ENCODE measurements around the gene METTL2A. TPM values are rescaled to one million over a fixed set of nuclear protein-coding genes. Genes with fewer than 3 reads are reported as not detected.
"Not testable (repeated sequence)": the region's sequence is repeated elsewhere in the genome, so short reads cannot be mapped to it uniquely, and the experiment has no call there.

The METTL2A gene
- total RNA-seq, 4 donors from 2014 or later = 1.5 to 18.9 (median 9.8) TPM

- WGBS, 2 donors (ENCODE audit: low coverage in 1 of 2) = 97 to 100% methylated on average over 7 of the region's 7 CpGs
These were observed 41.6 kb downstream of the METTL2A start for GRCh38 chr17:62465271-62465670.

GRCh38 chr17:62470666-62471379, 47.1 kb downstream of the METTL2A start:
- Histone ChIP-seq H3K4me1 (peaks cover 0 to 32% (median 15%) of the 10 kb centered on the region in 4 donors), H3K27ac (peak overlapping the region; percentile 63 to 81 (median 78))
- H3K4me3 ChIP-seq; intact Hi-C loops (cut with DNase I; ENCODE audit: low total_unique reads); in situ Hi-C loops (cut with MboI; ENCODE audit: low pct_ligation_motif_present in 1 of 4, low pct_unique_long_range_greater_than_20kb in 1 of 4, low sequenced_read_pairs in 3 of 4); H3K36me3 ChIP-seq; H3K9me3 ChIP-seq; H3K27me3 ChIP-seq: not testable (repeated sequence)
- DNase-seq = peak; percentile 95
- peak in 2 of 3 donors; percentile 82 to 88 for TF ChIP-seq POLR2AphosphoS5 (IDR thresholded peaks at IDR 0.05)
- WGBS, 2 donors (ENCODE audit: low coverage in 1 of 2) = 30% methylated on average over 6 of the region's 8 CpGs; no CpG with 5 or more reads in 1 of the 2 donors

More at GRCh38 chr17:62465271-62465670, 41.6 kb downstream of the METTL2A start:
- intact Hi-C loops (cut with DNase I; ENCODE audit: low total_unique reads); DNase-seq; H3K36me3 ChIP-seq; H3K4me3 ChIP-seq; H3K4me1 ChIP-seq; H3K9me3 ChIP-seq; H3K27ac ChIP-seq; H3K27me3 ChIP-seq; in situ Hi-C loops (cut with MboI; ENCODE audit: low pct_ligation_motif_present in 1 of 4, low pct_unique_long_range_greater_than_20kb in 1 of 4, low sequenced_read_pairs in 3 of 4): not testable (repeated sequence)

- peaks cover 0 to 32% (median 15%) of the 10 kb centered on the region in 4 donors for H3K4me1 ChIP-seq
- DNase-seq; intact Hi-C loops (cut with DNase I; ENCODE audit: low total_unique reads); H3K4me3 ChIP-seq; H3K27me3 ChIP-seq; H3K9me3 ChIP-seq; in situ Hi-C loops (cut with MboI; ENCODE audit: low pct_ligation_motif_present in 1 of 4, low pct_unique_long_range_greater_than_20kb in 1 of 4, low sequenced_read_pairs in 3 of 4); H3K36me3 ChIP-seq: not testable (repeated sequence)
- 17 to 52% methylated on average over 1 to 9 of the region's 9 CpGs for WGBS, 2 donors (ENCODE audit: low coverage in 1 of 2)
- H3K27ac ChIP-seq = peak overlapping the region; percentile 63 to 81 (median 78)
These were observed 47.7 kb downstream of the METTL2A start for GRCh38 chr17:62471380-62471880.

DNA sequence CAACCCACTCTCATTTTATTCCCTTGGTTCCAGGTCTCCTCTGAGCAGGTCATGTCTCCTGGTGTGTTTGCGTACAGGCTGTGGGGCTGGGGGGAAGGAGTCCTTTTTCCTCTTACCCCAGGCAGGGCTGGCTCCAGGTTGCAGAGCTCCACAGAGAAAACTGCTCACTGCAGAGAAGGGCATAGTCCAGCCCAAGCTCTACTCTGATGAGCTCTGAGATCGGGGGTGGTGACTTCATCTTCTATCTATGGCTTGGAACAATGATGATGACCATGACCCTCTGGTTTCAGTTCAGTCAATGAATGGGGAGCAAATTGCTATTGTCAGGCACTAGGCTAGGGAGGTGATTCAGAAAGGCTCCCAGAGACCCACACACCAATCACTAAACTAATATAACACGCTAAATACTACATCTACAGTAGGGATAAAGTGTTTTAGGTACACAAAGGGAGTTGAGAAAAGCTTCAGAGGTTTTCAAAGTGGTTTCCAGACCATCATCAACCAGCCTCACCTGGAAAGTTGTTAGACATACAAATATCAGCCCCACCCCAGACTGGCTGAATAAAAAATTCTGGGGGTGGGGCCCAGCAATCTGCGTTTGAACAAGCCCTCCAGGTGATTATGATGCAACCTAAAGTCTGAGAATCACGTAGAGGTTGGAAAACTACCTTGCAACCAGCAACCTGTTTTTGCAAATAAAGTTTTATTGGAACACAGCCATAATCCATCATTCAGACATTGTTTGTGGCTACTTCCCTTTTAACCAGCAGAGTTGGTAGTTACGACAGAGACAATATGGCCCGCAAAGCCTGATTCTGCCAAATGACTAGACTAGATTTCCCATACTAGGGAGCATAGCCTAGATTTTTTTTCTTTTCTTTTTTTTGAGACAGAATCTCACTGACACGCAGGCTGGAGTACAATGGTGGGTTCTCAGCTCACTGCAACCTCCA, 49.6 kb downstream of the METTL2A start:
- H3K4me3 ChIP-seq; H3K9me3 ChIP-seq; intact Hi-C loops (cut with DNase I; ENCODE audit: low total_unique reads); H3K36me3 ChIP-seq; H3K27me3 ChIP-seq; in situ Hi-C loops (cut with MboI; ENCODE audit: low pct_ligation_motif_present in 1 of 4, low pct_unique_long_range_greater_than_20kb in 1 of 4, low sequenced_read_pairs in 3 of 4): not testable (repeated sequence)
- Histone ChIP-seq H3K27ac (peak overlapping the region; percentile 3 to 63 (median 34)), H3K4me1 (peaks cover 3 to 40% (median 24%) of the 10 kb centered on the region in 4 donors)
- WGBS, 2 donors (ENCODE audit: low coverage in 1 of 2) = 73 to 81% methylated on average over 4 to 8 of the region's 8 CpGs
- peak; percentile 40 for DNase-seq

- WGBS, 2 donors (ENCODE audit: low coverage in 1 of 2) = 91 to 100% methylated on average over 1 to 8 of the region's 8 CpGs
- Histone ChIP-seq H3K4me3 (peak overlapping the region in 1 of 4 donors; percentile 81), H3K27ac (peak overlapping the region; percentile 93 to 100 (median 98)), H3K36me3 (peaks cover 0 to 10% (median 2%) of the 10 kb centered on the region in 4 donors), H3K4me1 (peaks cover 10 to 41% (median 25%) of the 10 kb centered on the region in 4 donors)
- DNase-seq; H3K27me3 ChIP-seq; in situ Hi-C loops (cut with MboI; ENCODE audit: low pct_ligation_motif_present in 1 of 4, low pct_unique_long_range_greater_than_20kb in 1 of 4, low sequenced_read_pairs in 3 of 4); H3K9me3 ChIP-seq; intact Hi-C loops (cut with DNase I; ENCODE audit: low total_unique reads): not testable (repeated sequence)
These were observed 53.4 kb downstream of the METTL2A start for GRCh38 chr17:62477111-62477510.

DNA sequence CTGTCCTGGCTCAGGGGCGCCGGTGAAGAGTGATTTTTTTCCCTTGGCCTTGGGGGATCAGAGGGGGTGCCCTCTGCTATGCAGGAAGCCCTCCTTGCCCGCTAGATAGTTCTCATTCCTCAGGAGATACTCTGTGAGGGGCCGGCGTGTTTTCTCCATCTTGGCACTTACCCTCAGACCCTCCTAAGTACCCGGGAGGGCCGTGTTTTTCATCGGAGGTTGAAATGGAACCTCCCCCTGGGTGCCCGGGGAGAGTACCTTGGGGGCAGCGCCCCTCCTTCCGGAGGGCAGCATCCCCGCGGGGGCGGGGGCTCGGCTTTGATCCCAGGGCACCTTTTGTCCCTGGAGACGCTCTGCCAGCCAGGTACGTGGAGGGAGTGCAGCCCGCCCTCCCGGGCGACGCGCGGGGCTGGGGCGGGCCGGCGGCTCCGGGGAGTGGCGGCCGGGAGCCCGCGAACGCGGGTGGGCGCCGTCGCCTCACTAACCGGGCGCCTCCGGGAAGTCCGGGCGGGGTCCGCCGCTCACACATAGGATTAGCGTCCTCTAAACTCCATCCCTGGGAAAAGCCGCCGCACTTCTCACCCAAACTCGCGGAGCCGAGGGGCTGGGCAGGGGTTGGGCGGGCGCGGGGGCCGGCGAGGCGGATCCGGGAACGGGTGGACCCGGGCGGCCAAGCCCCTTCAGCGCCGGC, 54.2 kb downstream of the METTL2A start:
- in situ Hi-C loops (cut with MboI; ENCODE audit: low pct_ligation_motif_present in 1 of 4, low pct_unique_long_range_greater_than_20kb in 1 of 4, low sequenced_read_pairs in 3 of 4); H3K9me3 ChIP-seq; H3K27me3 ChIP-seq; intact Hi-C loops (cut with DNase I; ENCODE audit: low total_unique reads): not testable (repeated sequence)
- DNase-seq = peak; percentile 45
- peaks cover 0 to 10% (median 4%) of the 10 kb centered on the region in 4 donors for H3K36me3 ChIP-seq
- 0 to 6% methylated on average over 2 to 14 of the region's 61 CpGs for WGBS, 2 donors (ENCODE audit: low coverage in 1 of 2)
- peaks cover 10 to 43% (median 27%) of the 10 kb centered on the region in 4 donors for H3K4me1 ChIP-seq
- peak overlapping the region; percentile 57 to 93 (median 83) for H3K4me3 ChIP-seq
- H3K27ac ChIP-seq = peak overlapping the region; percentile 93 to 100 (median 98)

All from transverse colon (tissue), 4 donors.